ENCODE results near the gene APMAP.

GRCh38 chr20:25015986-25016385 is 23.4 kb upstream of the APMAP start:
- no peak for TF ChIP-seq EZH2 (optimal IDR thresholded peaks at IDR 0.05; ENCODE audit: low read depth, low read length)
- TF ChIP-seq, protein P1, sequence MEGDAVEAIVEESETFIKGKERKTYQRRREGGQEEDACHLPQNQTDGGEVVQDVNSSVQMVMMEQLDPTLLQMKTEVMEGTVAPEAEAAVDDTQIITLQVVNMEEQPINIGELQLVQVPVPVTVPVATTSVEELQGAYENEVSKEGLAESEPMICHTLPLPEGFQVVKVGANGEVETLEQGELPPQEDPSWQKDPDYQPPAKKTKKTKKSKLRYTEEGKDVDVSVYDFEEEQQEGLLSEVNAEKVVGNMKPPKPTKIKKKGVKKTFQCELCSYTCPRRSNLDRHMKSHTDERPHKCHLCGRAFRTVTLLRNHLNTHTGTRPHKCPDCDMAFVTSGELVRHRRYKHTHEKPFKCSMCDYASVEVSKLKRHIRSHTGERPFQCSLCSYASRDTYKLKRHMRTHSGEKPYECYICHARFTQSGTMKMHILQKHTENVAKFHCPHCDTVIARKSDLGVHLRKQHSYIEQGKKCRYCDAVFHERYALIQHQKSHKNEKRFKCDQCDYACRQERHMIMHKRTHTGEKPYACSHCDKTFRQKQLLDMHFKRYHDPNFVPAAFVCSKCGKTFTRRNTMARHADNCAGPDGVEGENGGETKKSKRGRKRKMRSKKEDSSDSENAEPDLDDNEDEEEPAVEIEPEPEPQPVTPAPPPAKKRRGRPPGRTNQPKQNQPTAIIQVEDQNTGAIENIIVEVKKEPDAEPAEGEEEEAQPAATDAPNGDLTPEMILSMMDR (IDR thresholded peaks at IDR 0.05; ENCODE audit: low read length): no peak
